Liver (tissue), 9 donors: Measurements from ENCODE around the gene PIK3R5. TPM values are rescaled to one million over a fixed set of nuclear protein-coding genes. Genes with fewer than 3 reads are reported as not detected.

ENCODE experiments used
- DNase-seq: peaks from one replicate; pipeline ENCODE4 v3.0.0-alpha.2; 2017; ENCODE audit warnings: low spot score
- H3K27ac ChIP-seq, 2 donors: one replicate each; pipeline ENCODE4 v1.7.0; 2013; ENCODE audit warnings: inconsistent platforms in 2 of 2, low read length in 2 of 2, control low read depth in 1 of 2, low read depth in 1 of 2, mild to moderate bottlenecking in 1 of 2
- H3K27me3 ChIP-seq, 4 donors: one replicate each; pipeline versions ENCODE4 v1.6.1 to v1.7.0; 2013; ENCODE audit warnings: low read length in 3 of 4, inconsistent platforms in 1 of 4, mild to moderate bottlenecking in 1 of 4, moderate library complexity in 1 of 4; ENCODE audit not compliant: control insufficient read depth in 4 of 4, insufficient read depth in 4 of 4
- H3K36me3 ChIP-seq, 4 donors: one replicate each; pipeline versions ENCODE4 v1.6.1 to v1.7.0; 2013; ENCODE audit warnings: low read length in 3 of 4, mild to moderate bottlenecking in 3 of 4, low read depth in 1 of 4, moderate library complexity in 1 of 4; ENCODE audit not compliant: control insufficient read depth in 4 of 4, insufficient read depth in 3 of 4
- H3K4me1 ChIP-seq, 4 donors: one replicate each; pipeline versions ENCODE4 v1.6.1 to v1.7.0; 2013; ENCODE audit warnings: low read length in 3 of 4, mild to moderate bottlenecking in 3 of 4, moderate library complexity in 1 of 4; ENCODE audit not compliant: control insufficient read depth in 4 of 4, insufficient read depth in 4 of 4
- H3K4me3 ChIP-seq, 3 donors: one replicate each; pipeline versions ENCODE4 v1.6.1 to v1.7.0; 2013; ENCODE audit warnings: low read length in 3 of 3, control low read depth in 1 of 3, low read depth in 1 of 3, mild to moderate bottlenecking in 1 of 3
- H3K9ac ChIP-seq, 2 donors: one replicate each; pipeline ENCODE4 v1.7.0; 2013; ENCODE audit warnings: low read length in 2 of 2, mild to moderate bottlenecking in 2 of 2, moderate library complexity in 2 of 2, control low read depth in 1 of 2, low read depth in 1 of 2
- H3K9me3 ChIP-seq, 4 donors: one replicate each; pipeline versions ENCODE4 v1.6.1 to v1.7.0; 2013; ENCODE audit warnings: low read length in 3 of 4; ENCODE audit not compliant: control insufficient read depth in 4 of 4
- EGR1 ChIP-seq, 2 donors: IDR thresholded peaks; 2 replicates each; pipeline ENCODE4 v1.6.1; 2016 to 2018; ENCODE audit warnings: antibody characterized with exemption in 2 of 2, low read depth in 2 of 2
- NR2F2 ChIP-seq: IDR thresholded peaks from 2 replicates; pipeline ENCODE4 v1.6.1; 2016; ENCODE audit warnings: antibody characterized with exemption
- RXRA ChIP-seq, 2 donors: IDR thresholded peaks; 2 replicates each; pipeline ENCODE4 v1.6.1; 2017 to 2018; ENCODE audit warnings: antibody characterized with exemption in 2 of 2, mild to moderate bottlenecking in 1 of 2
- SP1 ChIP-seq: IDR thresholded peaks from 2 replicates; pipeline ENCODE4 v1.6.1; 2018; ENCODE audit warnings: antibody characterized with exemption, mild to moderate bottlenecking
- TAF1 ChIP-seq: conservative IDR thresholded peaks from 2 replicates; pipeline ENCODE4 v1.6.1; 2016; ENCODE audit warnings: antibody characterized with exemption, mild to moderate bottlenecking
- YY1 ChIP-seq: IDR thresholded peaks from 2 replicates; pipeline ENCODE4 v1.6.1; 2016; ENCODE audit warnings: antibody characterized with exemption, mild to moderate bottlenecking
- WGBS: extraction: QIAGEN DNeasy Blood & Tissue Kit; methylation state at CpG from one replicate; pipeline ENCODE4 v1.1.7; 2013; 5-methylcytosine and 5-hydroxymethylcytosine counted together
- polyA plus RNA-seq, 2 donors: library from polyadenylated mRNA; stranded (reverse) in 1 of 2; unstranded in 1 of 2; fragments of 200-250 nt in 1 of 2; fragments of >200 nt in 1 of 2; fragmentation: Nextera tagmentation in 1 of 2; extraction: Ambion mirVana in 1 of 2; gene quantifications; one replicate each; pipeline versions ENCODE4 v1.2.1 to v1.2.3, GENCODE V29; 2013 to 2015
- total RNA-seq, 2 donors: library from RNA; depleted of rRNA; stranded (reverse); fragments of >200 nt; gene quantifications; one replicate each; pipeline ENCODE4 v1.2.3, GENCODE V29; 2014
- TF ChIP-seq, protein P1 (sequence below): IDR thresholded peaks from 2 replicates; pipeline ENCODE4 v1.6.1; 2016; ENCODE audit warnings: antibody characterized with exemption, mild to moderate bottlenecking
- TF ChIP-seq, protein P2 (sequence below): fragments of 150-350 bp; IDR thresholded peaks from 2 replicates; pipeline ENCODE4 v1.5.1; 2017; ENCODE audit warnings: improper control_type of control experiment, low read depth, low read length; ENCODE audit not compliant: missing input control
- donor health status: healthy.
- donor health status: healthy.
- donor health status: healthy.
- donor health status: healthy.
- donor health status: healthy.

The PIK3R5 gene
- total and polyA plus RNA-seq, 4 donors, result 0.93 to 7.8 (median 2.6) TPM

DNA sequence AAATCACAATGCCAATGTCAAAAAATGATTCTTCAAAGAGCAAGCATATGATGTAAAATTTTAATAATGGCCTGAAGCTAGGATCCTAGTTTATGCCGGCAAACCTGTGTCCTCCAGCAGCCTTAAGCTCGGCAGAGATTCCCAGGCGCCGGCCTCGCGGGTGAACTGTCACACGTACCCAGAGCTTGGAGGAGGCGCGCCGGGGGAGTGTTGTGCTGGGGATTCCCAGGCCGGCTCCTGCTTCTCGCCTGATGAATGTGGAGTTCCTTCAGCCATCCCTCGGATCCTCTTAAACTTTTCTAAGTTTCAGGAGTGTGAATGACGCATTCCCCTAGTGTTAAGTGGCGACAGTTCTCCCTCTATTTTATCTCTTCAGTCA lies 36.7 kb upstream of the PIK3R5 start:
- no peak for TF ChIP-seq TAF1
- TF ChIP-seq, protein P1, sequence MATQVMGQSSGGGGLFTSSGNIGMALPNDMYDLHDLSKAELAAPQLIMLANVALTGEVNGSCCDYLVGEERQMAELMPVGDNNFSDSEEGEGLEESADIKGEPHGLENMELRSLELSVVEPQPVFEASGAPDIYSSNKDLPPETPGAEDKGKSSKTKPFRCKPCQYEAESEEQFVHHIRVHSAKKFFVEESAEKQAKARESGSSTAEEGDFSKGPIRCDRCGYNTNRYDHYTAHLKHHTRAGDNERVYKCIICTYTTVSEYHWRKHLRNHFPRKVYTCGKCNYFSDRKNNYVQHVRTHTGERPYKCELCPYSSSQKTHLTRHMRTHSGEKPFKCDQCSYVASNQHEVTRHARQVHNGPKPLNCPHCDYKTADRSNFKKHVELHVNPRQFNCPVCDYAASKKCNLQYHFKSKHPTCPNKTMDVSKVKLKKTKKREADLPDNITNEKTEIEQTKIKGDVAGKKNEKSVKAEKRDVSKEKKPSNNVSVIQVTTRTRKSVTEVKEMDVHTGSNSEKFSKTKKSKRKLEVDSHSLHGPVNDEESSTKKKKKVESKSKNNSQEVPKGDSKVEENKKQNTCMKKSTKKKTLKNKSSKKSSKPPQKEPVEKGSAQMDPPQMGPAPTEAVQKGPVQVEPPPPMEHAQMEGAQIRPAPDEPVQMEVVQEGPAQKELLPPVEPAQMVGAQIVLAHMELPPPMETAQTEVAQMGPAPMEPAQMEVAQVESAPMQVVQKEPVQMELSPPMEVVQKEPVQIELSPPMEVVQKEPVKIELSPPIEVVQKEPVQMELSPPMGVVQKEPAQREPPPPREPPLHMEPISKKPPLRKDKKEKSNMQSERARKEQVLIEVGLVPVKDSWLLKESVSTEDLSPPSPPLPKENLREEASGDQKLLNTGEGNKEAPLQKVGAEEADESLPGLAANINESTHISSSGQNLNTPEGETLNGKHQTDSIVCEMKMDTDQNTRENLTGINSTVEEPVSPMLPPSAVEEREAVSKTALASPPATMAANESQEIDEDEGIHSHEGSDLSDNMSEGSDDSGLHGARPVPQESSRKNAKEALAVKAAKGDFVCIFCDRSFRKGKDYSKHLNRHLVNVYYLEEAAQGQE, result no peak
- no peak for TF ChIP-seq SP1
- TF ChIP-seq, protein P2, sequence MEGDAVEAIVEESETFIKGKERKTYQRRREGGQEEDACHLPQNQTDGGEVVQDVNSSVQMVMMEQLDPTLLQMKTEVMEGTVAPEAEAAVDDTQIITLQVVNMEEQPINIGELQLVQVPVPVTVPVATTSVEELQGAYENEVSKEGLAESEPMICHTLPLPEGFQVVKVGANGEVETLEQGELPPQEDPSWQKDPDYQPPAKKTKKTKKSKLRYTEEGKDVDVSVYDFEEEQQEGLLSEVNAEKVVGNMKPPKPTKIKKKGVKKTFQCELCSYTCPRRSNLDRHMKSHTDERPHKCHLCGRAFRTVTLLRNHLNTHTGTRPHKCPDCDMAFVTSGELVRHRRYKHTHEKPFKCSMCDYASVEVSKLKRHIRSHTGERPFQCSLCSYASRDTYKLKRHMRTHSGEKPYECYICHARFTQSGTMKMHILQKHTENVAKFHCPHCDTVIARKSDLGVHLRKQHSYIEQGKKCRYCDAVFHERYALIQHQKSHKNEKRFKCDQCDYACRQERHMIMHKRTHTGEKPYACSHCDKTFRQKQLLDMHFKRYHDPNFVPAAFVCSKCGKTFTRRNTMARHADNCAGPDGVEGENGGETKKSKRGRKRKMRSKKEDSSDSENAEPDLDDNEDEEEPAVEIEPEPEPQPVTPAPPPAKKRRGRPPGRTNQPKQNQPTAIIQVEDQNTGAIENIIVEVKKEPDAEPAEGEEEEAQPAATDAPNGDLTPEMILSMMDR, result no peak
- Histone ChIP-seq H3K9ac (no peak overlapping the region), H3K27ac (no peak overlapping the region), H3K36me3 (no peaks in the 10 kb centered on the region), H3K9me3 (no peaks in the 10 kb centered on the region), H3K4me1 (peaks cover 12 to 26% (median 19%) of the 10 kb centered on the region in 4 donors), H3K4me3 (no peak overlapping the region), H3K27me3 (peaks cover 0 to 6% (median 1%) of the 10 kb centered on the region in 4 donors)
- 24% methylated on average over 15 of the region's 15 CpGs for WGBS
- no peak for DNase-seq

DNA sequence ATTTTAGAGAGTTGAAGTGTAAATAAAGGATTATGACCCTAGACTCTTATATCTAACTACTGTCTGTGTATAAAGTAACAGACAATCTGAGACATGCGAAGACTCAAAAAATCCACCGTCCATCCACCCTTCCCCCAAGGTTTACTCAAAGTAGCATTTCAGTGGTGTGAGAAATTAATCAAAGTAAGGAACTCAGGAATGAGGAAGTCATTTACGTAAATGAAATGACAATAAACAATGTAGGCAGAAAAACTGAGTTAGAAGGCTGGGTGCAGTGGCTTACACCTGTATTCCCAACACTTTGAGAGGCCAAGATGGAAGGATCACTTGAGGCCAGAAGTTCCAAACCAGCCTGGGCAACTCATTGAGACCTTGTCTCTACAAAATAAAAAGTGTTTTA lies 36.1 kb upstream of the PIK3R5 start:
- H3K4me3 ChIP-seq, result no peak overlapping the region
- no peak for DNase-seq
- H3K9ac ChIP-seq, result no peak overlapping the region
- 71% methylated on average over 3 of the region's 3 CpGs for WGBS
- H3K4me1 ChIP-seq, result peaks cover 12 to 26% (median 19%) of the 10 kb centered on the region in 4 donors
- H3K9me3 ChIP-seq, result no peaks in the 10 kb centered on the region
- H3K36me3 ChIP-seq, result no peaks in the 10 kb centered on the region
- TF ChIP-seq YY1 (no peak), RXRA (IDR thresholded peaks at IDR 0.05) (no peak), TAF1 (no peak), NR2F2 (no peak), EGR1 (IDR thresholded peaks at IDR 0.05; ENCODE audit: low read depth in 2 of 2) (no peak)
- TF ChIP-seq, protein P1, result no peak
- TF ChIP-seq, protein P2, result no peak
- H3K27ac ChIP-seq, result no peak overlapping the region
- H3K27me3 ChIP-seq, result peaks cover 0 to 6% (median 1%) of the 10 kb centered on the region in 4 donors
